Measurements from ENCODE around the gene PLET1.

- TF ChIP-seq TAF1 (IDR thresholded peaks at IDR 0.05; ENCODE audit: borderline replicate concordance, insufficient read depth, low read length) (no peak), POLR2AphosphoS5 (IDR thresholded peaks at IDR 0.05; ENCODE audit: low read depth, low read length) (no peak)
Measured at GRCh38 chr11:112300094-112300786, 39.6 kb upstream of the PLET1 start.

Data from PFSK-1 (cell line).